Bone marrow (tissue), 2 donors: ENCODE data around the gene POLD2.

ENCODE experiments used
- DNase-seq, 2 donors: peaks; one replicate each; lab custom pipeline; 2025; lab: John Stamatoyannopoulos, UW

POLD2 gene

GRCh38 chr7:44082541-44083207 is 40.7 kb downstream of the POLD2 start:
- DNase-seq = peak; percentile 98 to 99

GRCh38 chr7:44081266-44081748 is 42.0 kb downstream of the POLD2 start:
- no peak for DNase-seq

DNA sequence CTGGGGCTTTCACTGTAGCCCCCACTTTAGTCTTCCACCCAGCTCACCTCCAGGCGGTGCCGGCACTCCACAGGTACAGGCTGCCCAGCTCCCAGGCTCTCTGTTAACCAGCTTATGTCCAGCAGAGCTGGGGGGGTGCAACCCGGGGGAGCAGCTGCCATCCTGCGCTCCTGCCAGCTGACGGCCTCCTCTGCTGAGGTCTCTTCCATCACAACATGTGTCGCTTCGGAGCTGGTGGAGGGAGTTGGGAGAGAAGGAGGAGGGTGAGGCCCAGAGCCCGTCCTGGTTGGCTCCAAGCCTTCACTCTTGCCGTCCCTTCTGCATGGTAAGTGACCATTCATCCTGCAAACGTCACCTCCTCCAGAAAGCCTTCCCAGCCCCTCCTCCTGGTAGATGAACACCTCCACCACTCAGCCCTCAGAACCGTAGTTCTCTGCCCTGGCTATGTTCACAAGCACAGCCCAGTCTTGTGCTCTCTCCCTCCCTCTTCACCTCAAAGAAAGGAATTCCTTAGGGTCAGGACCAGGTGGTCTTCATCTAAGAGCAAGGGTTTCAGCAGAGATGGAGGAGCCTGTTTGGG is 42.6 kb downstream of the POLD2 start:
- no peak for DNase-seq

DNA sequence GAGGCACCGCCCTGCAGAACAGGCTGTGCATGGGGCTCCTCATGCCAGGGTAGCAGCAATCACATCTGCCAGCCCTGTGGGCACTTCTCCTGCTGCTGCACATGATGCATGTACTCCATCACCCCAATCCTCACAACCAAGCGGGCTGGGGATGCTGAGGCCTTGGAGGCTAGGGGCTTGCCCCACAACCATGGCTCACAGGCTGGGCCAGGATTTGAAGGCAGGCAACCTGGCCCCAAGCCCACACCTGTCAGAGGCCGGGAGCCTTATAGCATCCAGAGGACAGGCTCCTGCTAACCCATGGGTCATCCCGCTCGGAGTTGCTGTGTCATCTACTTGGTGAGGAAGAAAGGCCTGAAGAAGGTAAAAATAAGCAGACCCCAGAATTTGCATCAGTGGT is 43.2 kb downstream of the POLD2 start:
- no peak for DNase-seq

- DNase-seq = no peak
These were observed 43.9 kb downstream of the POLD2 start for GRCh38 chr7:44079331-44080021.

DNA sequence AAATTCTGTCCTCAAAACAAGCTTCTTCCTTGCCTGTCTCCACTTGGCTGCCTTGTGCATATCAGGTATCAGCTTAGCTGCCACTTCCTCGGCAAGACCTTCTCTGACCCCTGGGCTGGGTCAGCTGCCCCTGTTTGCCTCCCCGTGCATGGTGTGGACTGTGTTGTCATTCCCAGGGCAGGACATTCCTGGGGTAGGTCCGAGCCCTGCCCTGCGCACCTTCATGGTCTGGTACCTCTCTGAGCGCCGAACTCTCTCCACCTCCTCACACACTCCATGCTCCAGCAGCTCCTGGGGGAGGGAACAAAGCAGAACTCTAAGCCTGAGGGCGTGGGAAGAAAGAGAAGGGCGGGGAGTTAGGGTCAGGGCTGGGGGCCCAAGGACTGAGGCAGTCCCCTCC is 44.8 kb downstream of the POLD2 start:
- no peak for DNase-seq

GRCh38 chr7:44077681-44078091 is 45.7 kb downstream of the POLD2 start:
- DNase-seq = no peak

DNA sequence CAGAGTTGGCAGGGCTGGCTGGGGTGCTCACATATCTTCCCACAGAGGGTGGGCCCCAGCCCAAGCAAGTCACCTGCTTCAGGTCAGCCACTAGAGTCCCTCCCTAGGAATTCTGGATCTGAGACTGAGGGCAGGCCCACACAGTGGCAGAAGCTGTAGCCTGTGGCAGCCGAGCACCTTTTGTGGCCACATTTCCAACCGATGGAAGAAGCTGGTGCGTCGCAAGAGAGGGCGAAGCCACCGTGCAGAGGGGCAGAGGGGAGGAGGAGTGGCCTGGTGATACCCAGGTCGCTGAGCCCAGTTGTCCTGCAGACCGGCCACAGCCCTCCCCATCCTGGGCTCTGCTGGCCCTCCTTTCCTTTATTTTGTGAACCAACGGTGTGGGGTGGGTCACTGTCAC is 46.3 kb downstream of the POLD2 start:
- DNase-seq = no peak

DNA sequence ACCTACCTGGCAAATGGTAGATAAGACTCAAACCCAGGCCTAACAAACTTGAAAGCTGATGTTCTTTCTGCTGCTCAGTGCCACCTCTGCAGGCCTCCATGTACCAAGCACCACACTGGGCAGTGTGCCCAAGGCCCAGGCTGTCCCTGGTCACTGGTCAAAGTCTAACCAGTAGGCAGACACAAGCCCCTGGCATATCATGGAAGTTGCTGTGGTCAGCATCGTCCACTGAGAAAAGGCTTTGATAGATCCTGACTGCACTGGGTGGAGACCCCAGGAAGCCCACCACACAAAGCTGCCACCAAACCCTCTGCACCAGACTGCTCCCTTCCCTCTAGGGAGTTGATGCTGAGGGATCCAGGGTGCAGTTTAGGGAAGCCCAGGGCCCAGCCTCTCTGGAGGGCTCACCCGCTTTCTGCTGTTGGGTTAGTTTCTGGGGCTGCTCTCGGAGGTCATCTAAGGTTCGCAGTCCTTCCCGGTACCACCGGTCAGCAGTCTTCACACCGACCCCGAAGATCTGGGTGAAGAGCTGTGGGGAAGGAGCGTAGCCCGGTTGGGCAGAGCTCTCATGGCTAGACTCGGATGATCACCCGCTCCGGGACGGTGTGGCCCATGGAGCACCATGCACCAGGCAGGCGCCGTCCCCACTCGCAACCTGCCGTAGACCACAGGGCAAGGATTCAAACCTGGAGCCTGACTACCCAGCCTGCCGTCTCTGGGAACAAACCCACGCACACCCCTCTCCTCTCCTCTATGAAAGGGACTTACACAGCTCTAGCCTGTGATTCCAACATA is 47.0 kb downstream of the POLD2 start:
- no peak for DNase-seq

- no peak for DNase-seq
These were observed 47.9 kb downstream of the POLD2 start for GRCh38 chr7:44075296-44076075.

- DNase-seq = no peak
These were observed 49.0 kb downstream of the POLD2 start for GRCh38 chr7:44074349-44074695.

DNA sequence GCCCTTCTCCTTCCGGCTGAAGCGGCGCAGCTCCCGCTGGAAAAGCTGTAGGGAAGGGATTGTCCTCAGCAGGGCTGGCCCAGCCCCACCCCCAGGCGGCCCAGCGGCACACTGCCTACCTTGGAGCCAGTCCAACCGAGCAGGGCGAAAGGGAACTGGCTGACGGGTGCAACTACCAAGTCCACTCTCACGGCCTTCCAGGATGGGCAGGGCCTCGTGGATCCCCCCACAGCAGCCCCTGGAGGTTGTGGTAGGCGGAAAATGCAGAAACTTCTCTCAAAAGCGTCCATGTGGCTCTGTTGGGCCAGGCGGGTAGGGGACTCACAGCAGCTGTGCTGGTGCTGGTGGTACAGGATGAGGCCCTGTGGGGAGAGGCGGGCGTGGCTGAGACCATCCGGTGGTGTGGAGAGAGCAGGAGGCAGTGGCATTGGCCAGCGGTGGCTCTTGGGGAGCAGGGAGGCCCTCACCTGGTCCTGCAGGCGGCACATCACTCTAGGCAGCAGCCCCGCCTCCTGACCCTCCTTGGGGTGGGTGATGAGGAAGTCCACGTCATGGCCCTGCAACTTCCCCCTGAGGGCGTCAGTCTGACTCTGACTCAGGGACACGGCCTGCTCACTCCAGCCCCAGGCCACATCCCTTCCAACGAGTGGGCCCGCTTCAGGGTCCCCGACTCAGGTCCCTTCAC is 49.5 kb downstream of the POLD2 start:
- peak; percentile 59 to 72 for DNase-seq

DNA sequence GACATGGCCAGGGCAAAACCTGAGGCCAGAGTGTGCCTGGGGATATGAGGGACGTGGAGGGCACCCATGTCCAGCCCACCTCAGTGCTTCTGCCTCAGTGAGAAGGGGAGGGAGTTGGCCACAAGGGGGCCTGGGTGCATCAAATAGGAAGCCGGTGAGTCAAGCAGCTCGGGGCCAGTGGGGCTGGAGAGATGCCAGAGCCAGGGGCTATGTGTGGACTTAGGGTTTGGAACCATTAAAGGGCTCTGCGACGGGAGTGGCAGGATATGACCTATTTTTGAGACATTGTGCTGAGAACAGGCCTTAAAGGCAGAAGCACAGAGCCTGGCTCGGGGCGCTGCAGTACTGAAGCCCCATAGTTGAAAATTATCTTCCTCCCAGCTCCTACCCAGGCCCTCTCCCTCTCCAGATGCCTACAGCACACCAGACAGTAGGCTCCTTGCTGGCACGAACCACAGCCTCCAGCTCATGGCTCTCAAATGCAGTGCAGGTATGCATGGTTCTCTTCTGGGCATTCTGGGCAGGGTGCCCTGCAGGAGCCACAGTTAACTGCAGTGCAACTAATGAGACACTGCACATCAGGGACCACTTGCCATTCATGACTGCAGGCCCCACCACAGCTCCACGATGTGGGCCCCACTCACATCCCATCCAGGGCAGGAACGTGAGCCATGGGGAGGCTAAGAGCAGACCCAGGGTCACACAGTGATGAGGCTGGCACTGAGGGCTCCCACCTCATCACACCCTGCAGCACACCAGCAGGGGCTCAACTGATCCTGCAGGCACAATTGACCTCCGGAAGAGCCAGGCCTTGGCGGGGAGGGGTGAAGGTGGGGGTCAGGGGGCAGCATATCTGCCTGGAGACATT is 50.8 kb downstream of the POLD2 start:
- DNase-seq = peak; percentile 35 to 37

- DNase-seq = no peak
These were observed 51.5 kb downstream of the POLD2 start for GRCh38 chr7:44071726-44072363.

- no peak for DNase-seq
These were observed 55.3 kb downstream of the POLD2 start for GRCh38 chr7:44068054-44068453.

DNA sequence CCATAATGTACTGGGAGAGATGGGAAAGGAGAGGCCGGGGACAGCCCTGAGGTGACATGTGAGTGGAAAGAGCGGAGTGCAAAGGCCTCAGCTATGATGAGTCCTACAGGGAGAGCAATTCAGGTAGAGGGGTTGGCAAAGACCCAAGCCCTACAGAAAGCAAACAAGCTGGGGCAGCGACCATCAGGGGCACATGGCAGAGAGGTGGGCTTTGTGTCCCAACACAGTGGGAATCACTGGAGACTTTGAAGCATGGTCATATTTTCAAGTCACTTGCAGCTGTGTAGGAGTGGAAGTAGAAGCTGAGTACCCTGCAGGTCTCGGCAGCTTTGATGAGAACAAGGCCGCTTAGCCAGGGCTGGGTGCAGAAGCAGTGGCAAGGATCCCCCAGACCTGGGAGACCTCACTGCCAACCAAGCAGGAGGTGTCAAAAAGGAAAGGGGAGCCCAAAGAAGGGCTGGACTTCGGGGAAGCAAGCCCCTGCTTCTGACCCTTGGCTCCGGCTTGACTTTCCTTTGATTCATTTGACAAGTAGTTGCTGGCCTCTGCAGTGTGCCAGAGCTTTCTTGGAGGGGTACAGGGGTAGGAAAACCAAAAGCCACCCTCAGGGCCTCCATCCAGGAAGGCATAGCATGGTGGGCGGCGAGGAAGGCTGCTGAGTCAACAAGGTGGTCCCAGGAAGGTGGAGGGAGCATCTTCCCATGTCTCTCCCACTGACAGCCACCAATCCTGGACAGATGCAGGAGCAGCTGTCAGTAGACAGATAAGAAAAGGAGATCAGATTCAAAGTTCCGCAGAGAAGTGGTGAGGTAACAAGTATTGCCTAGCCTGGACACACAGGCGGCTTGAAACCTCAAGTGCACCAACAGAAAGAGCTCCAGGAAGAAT is 56.0 kb downstream of the POLD2 start:
- DNase-seq = no peak

DNA sequence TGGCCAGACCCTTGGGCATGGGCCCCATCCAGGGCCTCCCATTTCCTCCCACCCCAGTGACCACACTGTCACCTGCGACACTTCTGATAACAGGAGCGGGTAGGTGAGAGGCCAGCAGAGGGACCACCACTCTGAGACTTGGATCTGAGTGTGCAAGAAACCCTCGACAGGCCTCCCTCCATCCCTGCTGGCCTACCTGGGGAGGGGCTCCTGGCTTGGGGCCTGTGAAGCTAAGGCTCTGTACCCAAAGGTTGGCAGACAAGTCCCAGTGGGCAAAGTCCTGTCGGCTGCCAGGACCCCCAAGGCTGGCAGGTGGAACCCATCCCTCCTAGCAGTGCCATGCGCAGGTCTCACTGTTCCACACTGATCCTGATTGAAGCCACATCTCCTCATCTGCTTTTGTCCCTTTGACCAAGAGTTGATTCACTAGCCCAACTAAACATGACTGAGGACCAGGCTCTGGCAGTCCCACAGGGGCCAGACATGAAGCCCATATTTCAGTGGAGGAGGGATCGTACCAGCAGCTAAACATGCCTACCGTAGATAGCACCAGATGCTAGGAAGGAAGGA is 56.8 kb downstream of the POLD2 start:
- no peak for DNase-seq

DNA sequence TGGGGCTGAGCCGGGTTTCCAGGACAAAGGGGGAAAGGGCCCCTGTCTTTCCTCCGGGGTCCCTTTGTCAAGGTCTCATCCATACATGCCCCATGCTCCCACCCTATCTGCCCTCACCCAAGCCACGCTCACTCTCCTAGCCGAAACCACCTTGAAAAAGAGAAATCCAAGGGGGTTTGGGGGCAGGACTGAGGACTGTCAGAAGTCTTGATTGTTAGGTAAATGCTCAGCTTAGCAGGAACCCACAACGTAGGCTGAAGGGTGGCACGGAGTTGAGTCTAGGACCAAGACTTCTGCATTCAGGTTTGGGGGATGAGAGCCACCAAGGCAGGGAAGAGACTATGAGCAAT is 57.3 kb downstream of the POLD2 start:
- no peak for DNase-seq
